Left renal cortex interstitium (tissue), 4 donors: ENCODE measurements around the gene PDIA3. TPM values are rescaled to one million over a fixed set of nuclear protein-coding genes. Genes with fewer than 3 reads are reported as not detected.
"Not testable (repeated sequence)": the region's sequence is repeated elsewhere in the genome, so short reads cannot be mapped to it uniquely, and the experiment has no call there.

Source experiments
- DNase-seq, 4 donors: peaks; one replicate each; pipeline ENCODE4 v3.0.0-alpha.2; 2013; ENCODE audit warnings: low read depth in 4 of 4, low spot score in 2 of 4, missing footprints in 1 of 4
- polyA plus RNA-seq, 4 donors: library from polyadenylated mRNA; unstranded; fragments of 120-200 nt; gene quantifications; one replicate each; pipeline ENCODE4 v1.2.1, GENCODE V29; 2013; ENCODE audit not compliant: insufficient read length in 4 of 4

PDIA3 gene
- polyA plus RNA-seq, 4 donors: 502 to 600 (median 552) TPM

GRCh38 chr15:43808960-43809678, 62.9 kb downstream of the PDIA3 start:
- no peak for DNase-seq

DNA sequence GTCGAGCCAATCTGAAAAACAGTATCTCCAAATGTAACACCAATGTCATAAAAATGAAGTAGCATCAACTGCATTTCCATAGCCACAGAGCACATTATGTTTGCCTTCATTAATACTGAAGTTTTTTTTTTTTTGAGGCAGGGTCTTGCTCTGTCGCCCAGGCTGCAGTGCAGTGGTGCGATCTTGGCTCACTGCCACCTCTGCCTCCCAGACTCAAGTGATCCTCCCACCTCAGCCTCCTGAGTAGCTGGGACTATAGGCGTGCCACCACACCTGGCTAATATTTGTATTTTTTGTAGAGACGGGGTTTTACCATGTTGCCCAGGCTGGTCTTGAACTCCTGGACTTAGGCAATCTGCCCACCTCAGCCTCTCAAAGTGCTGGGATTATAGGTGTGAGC, 68.8 kb downstream of the PDIA3 start:
- DNase-seq: not testable (repeated sequence)

- no peak for DNase-seq
Measured at GRCh38 chr15:43821505-43821904, 75.3 kb downstream of the PDIA3 start.

Other genes starting within 250 kb of the PDIA3 start
- 1 to 10 TPM; 7.8 to 9.3 (median 8.8) TPM for gene MAP1A, start 228.8 kb upstream of the PDIA3 start, polyA plus RNA-seq
- 10 to 100 TPM; 12.8 to 40.0 (median 28.8) TPM for gene PPIP5K1, start 156.2 kb upstream of the PDIA3 start, polyA plus RNA-seq
- gene CKMT1B, start 152.4 kb upstream of the PDIA3 start, polyA plus RNA-seq: 1 to 10 TPM; 1.5 to 3.5 (median 2.6) TPM
- 1 to 10 TPM in 2 of 4 donors, under 1 TPM in 2; 0.21 to 3.3 (median 0.98) TPM for gene STRC, start 127.6 kb upstream of the PDIA3 start, polyA plus RNA-seq
- 10 to 100 TPM in 1 of 4 donors, 1 to 10 TPM in 3; 1.6 to 14.4 (median 7.3) TPM for gene CATSPER2, start 97.6 kb upstream of the PDIA3 start, polyA plus RNA-seq
- gene CKMT1A, start 52.6 kb upstream of the PDIA3 start, polyA plus RNA-seq: 1 to 10 TPM; 1.4 to 4.0 (median 3.1) TPM
- 1 to 10 TPM; 3.2 to 5.1 (median 3.8) TPM for gene ELL3, start 30.5 kb downstream of the PDIA3 start, polyA plus RNA-seq
- 100 to 1,000 TPM; 585 to 822 (median 645) TPM for gene SERF2, start 45.9 kb downstream of the PDIA3 start, polyA plus RNA-seq
- under 1 TPM in 1 of 4 donors, not detected in 3; 0.66 TPM for gene SERINC4, start 53.8 kb downstream of the PDIA3 start, polyA plus RNA-seq
- 10 to 100 TPM in 3 of 4 donors, 1 to 10 TPM in 1; 9.9 to 20.9 (median 13.9) TPM for gene HYPK, start 54.2 kb downstream of the PDIA3 start, polyA plus RNA-seq
- gene MFAP1, start 78.3 kb downstream of the PDIA3 start, polyA plus RNA-seq: 10 to 100 TPM; 57.3 to 75.7 (median 62.3) TPM
- 10 to 100 TPM; 13.7 to 15.7 (median 14.7) TPM for gene WDR76, start 80.6 kb downstream of the PDIA3 start, polyA plus RNA-seq